HepG2 (cell line): ENCODE results near the gene COX5B.
"Not testable (repeated sequence)": the region's sequence is repeated elsewhere in the genome, so short reads cannot be mapped to it uniquely, and the experiment has no call there.

Experiments used
- GTF2F1 ChIP-seq: fragments of 150-350 bp; IDR thresholded peaks from 2 replicates; pipeline ENCODE4 v1.6.1; 2014; ENCODE audit warnings: low read length
- KDM5A ChIP-seq: fragments of 200-600 bp; sonication (generic); IDR thresholded peaks from 2 replicates; pipeline ENCODE4 v1.7.0; 2018; ENCODE audit warnings: antibody characterized with exemption, mild to moderate bottlenecking, low read length, borderline replicate concordance
- RFX1 ChIP-seq: fragments of 450-650 bp; IDR thresholded peaks from 2 replicates; pipeline ENCODE4 v1.6.1; 2017
- ZNF570 ChIP-seq: sonication (generic); formaldehyde crosslinking; IDR thresholded peaks from 2 replicates; pipeline ENCODE4 v1.4.0; 2020; ENCODE audit warnings: mild to moderate bottlenecking, missing genetic modification reagents, borderline replicate concordance
- ZNF644 ChIP-seq: IDR thresholded peaks from 2 replicates; pipeline ENCODE4 v1.6.1; 2016; ENCODE audit warnings: low read depth
- TF ChIP-seq, protein P1 (sequence below): sonication (generic); formaldehyde crosslinking; IDR thresholded peaks from 2 replicates; pipeline ENCODE4 v1.8.0; 2022; ENCODE audit warnings: missing genetic modification reagents, mild to moderate bottlenecking, moderate library complexity, borderline replicate concordance

DNA sequence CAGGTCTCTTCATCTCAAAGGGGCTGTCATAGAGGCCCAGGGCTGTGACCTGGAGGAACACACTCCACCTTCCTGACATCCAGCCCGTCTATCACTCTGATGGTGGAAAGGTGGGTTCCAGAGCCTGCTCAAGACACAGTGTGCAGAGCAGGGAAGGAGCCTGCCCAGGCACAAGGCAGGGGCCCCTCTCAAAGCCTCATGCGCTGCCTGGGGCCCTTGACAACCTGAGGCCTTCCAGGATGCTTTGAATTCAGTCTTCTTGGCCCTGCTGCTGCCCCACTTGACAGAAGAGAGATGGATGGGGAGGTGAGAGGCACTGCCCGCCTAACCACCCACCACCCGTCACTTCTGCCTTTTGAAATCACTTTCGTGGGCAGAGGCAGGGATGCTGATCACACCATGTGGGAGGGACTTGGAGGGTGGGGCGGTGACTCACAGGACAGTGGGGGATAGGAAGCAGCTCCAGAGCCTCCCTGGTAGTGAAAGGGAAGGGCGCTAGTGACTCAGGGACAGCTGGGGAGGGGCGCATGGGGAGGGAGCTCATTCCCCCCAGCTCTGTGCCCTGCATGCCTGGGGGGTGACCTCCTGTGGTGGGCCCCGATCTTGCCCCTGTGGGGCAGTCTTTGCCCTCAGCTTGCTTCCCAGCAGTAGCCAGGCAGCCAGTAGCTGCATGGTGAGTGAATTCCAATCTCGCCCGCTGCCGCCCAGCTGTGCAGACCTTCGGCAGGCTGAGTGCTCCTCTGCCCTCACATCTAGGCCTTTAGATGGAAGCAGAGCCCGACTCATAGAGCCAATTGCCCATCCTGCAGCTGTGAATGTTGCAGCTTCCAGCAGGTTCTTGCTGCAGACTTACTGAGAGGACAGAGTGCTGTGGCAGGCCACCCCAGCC lies 26.7 kb upstream of the COX5B start:
- TF ChIP-seq KDM5A; GTF2F1; ZNF570; ZNF644 (CRISPR knock-in tag); RFX1: not testable (repeated sequence)
- TF ChIP-seq, protein P1, sequence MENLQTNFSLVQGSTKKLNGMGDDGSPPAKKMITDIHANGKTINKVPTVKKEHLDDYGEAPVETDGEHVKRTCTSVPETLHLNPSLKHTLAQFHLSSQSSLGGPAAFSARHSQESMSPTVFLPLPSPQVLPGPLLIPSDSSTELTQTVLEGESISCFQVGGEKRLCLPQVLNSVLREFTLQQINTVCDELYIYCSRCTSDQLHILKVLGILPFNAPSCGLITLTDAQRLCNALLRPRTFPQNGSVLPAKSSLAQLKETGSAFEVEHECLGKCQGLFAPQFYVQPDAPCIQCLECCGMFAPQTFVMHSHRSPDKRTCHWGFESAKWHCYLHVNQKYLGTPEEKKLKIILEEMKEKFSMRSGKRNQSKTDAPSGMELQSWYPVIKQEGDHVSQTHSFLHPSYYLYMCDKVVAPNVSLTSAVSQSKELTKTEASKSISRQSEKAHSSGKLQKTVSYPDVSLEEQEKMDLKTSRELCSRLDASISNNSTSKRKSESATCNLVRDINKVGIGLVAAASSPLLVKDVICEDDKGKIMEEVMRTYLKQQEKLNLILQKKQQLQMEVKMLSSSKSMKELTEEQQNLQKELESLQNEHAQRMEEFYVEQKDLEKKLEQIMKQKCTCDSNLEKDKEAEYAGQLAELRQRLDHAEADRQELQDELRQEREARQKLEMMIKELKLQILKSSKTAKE (CRISPR knock-in tag) = not testable (repeated sequence)
